Sigmoid colon (tissue), 7 donors: ENCODE data around the gene POLE2. TPM values are rescaled to one million over a fixed set of nuclear protein-coding genes. Genes with fewer than 3 reads are reported as not detected.
"Not testable (repeated sequence)": the region's sequence is repeated elsewhere in the genome, so short reads cannot be mapped to it uniquely, and the experiment has no call there.

Experiments
- DNase-seq: peaks from one replicate; pipeline ENCODE4 v3.0.0-alpha.2; 2019
- H3K27ac ChIP-seq, 4 donors: fragments of 200-600 bp; sonication (generic); one replicate each; pipeline ENCODE4 v1.5.1; 2016 to 2019; ENCODE audit warnings: mild to moderate bottlenecking in 1 of 4
- H3K27me3 ChIP-seq, 3 donors: fragments of 200-600 bp; sonication (generic); one replicate each; pipeline ENCODE4 v1.5.1; 2019; ENCODE audit warnings: mild to moderate bottlenecking in 1 of 3
- H3K36me3 ChIP-seq, 4 donors: fragments of 200-600 bp; sonication (generic); one replicate each; pipeline ENCODE4 v1.5.1; 2016 to 2019
- H3K4me1 ChIP-seq, 4 donors: fragments of 200-600 bp; sonication (generic); one replicate each; pipeline ENCODE4 v1.5.1; 2017 to 2019
- H3K4me3 ChIP-seq, 4 donors: fragments of 200-600 bp; sonication (generic); one replicate each; pipeline ENCODE4 v1.5.1; 2017 to 2019; ENCODE audit warnings: mild to moderate bottlenecking in 2 of 4, moderate library complexity in 1 of 4
- H3K9me3 ChIP-seq, 4 donors: fragments of 200-600 bp in 3 of 4; sonication (generic) in 3 of 4; one replicate each; pipeline versions ENCODE4 v1.5.1 to v1.6.1; 2013 to 2019
- EP300 ChIP-seq, 4 donors: sonication (generic); formaldehyde crosslinking; IDR thresholded peaks; one replicate each; pipeline ENCODE4 v1.6.1; 2017; ENCODE audit warnings: antibody characterized with exemption in 4 of 4
- POLR2A ChIP-seq, 2 donors: fragments of 450-650 bp; IDR thresholded peaks; one replicate each; pipeline ENCODE4 v1.6.1; 2016; ENCODE audit warnings: antibody characterized with exemption in 2 of 2, mild to moderate bottlenecking in 2 of 2, moderate library complexity in 2 of 2
- POLR2AphosphoS5 ChIP-seq, 4 donors: sonication (generic); formaldehyde crosslinking; IDR thresholded peaks; one replicate each; pipeline ENCODE4 v1.6.1; 2017; ENCODE audit warnings: antibody characterized with exemption in 4 of 4
- WGBS, 2 donors: extraction: QIAGEN DNeasy Blood & Tissue Kit; methylation state at CpG; one replicate each; pipeline ENCODE4 v1.1.7; 2013; 5-methylcytosine and 5-hydroxymethylcytosine counted together
- intact Hi-C: fragments of 100-400 bp; cut with DNase I; formaldehyde crosslinking; loops from one replicate; pipeline ENCODE4 v1.15.1; 2023
- polyA plus RNA-seq, 3 donors: library from polyadenylated mRNA; stranded (reverse); fragments of 200-250 nt; gene quantifications; one replicate each; pipeline ENCODE4 v1.2.3, GENCODE V29; 2013
- total RNA-seq, 4 donors: library from RNA; depleted of rRNA; stranded (reverse); fragments of >200 nt; gene quantifications; one replicate each; pipeline ENCODE4 v1.1.0, GENCODE V29; 2016
- TF ChIP-seq, protein P1 (sequence below), 4 experiments: fragments of 450-650 bp in 3 of 4; fragments of 200-600 bp in 1 of 4; IDR thresholded peaks; one replicate each; pipeline ENCODE4 v1.5.1; 2016 to 2019; ENCODE audit warnings: antibody characterized with exemption in 4 of 4, mild to moderate bottlenecking in 3 of 4, moderate library complexity in 2 of 4
- donor health status: healthy with polysubstance abuse.
- donor health status: Bipolar disorder and iron deficiency.
- donor health status: healthy.

POLE2 gene, protein sequence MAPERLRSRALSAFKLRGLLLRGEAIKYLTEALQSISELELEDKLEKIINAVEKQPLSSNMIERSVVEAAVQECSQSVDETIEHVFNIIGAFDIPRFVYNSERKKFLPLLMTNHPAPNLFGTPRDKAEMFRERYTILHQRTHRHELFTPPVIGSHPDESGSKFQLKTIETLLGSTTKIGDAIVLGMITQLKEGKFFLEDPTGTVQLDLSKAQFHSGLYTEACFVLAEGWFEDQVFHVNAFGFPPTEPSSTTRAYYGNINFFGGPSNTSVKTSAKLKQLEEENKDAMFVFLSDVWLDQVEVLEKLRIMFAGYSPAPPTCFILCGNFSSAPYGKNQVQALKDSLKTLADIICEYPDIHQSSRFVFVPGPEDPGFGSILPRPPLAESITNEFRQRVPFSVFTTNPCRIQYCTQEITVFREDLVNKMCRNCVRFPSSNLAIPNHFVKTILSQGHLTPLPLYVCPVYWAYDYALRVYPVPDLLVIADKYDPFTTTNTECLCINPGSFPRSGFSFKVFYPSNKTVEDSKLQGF
- total RNA-seq (1 to 10 TPM in 3 of 4 donors, not detected in 1; 1.4 to 3.8 (median 2.0) TPM), polyA plus RNA-seq (1 to 10 TPM; 2.4 to 6.9 (median 5.5) TPM)

DNA sequence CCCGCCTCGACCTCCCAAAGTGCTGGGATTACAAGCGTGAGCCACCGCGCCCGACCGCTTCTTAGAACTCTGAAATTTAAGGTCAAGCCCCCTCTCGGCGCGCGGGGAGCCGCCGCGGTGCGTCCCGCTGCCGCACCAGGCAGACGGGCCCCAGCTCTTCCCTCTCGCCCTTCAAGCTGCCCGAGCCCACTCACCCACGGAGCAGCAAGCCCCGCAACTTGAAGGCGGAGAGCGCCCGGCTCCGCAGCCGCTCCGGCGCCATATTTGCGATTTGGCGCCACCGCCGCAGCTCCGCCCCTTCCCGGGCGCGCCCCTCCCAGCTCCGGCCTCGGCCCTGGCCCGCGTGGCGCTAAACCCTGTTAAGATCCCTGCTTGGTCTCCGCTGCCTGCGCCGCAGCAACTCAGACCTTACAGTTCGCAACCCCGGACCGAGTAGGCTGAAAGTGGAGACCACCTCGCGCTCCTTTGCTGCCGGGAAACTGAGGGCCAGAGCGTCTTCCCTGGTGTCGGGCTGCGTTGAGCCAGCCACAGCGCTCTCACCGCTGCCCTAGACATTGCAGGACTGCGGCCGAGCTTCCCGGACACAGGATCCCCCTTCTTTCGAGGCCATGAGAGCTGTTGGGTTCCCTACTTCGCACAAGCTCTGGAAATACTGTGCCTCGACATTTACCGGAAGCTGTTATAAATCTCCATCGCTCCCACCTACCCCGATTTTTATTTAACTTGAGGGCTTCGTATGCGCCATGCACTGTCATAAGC, at the start of gene POLE2:
POLE2 (minus strand) TSS at position 273 of the 759 bp plus-strand sequence; CDS start at position 262, 11 bp downstream.
- TF ChIP-seq POLR2A (IDR thresholded peaks at IDR 0.05) (no peak), POLR2AphosphoS5 (IDR thresholded peaks at IDR 0.05) (peak in 3 of 4 donors; percentile 19 to 53 (median 52)), EP300 (IDR thresholded peaks at IDR 0.05) (no peak)
- TF ChIP-seq, protein P1, sequence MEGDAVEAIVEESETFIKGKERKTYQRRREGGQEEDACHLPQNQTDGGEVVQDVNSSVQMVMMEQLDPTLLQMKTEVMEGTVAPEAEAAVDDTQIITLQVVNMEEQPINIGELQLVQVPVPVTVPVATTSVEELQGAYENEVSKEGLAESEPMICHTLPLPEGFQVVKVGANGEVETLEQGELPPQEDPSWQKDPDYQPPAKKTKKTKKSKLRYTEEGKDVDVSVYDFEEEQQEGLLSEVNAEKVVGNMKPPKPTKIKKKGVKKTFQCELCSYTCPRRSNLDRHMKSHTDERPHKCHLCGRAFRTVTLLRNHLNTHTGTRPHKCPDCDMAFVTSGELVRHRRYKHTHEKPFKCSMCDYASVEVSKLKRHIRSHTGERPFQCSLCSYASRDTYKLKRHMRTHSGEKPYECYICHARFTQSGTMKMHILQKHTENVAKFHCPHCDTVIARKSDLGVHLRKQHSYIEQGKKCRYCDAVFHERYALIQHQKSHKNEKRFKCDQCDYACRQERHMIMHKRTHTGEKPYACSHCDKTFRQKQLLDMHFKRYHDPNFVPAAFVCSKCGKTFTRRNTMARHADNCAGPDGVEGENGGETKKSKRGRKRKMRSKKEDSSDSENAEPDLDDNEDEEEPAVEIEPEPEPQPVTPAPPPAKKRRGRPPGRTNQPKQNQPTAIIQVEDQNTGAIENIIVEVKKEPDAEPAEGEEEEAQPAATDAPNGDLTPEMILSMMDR (IDR thresholded peaks at IDR 0.05) = no peak
- H3K27ac ChIP-seq = peak within 1 kb of the TSS; percentile 76 to 84 (median 80)
- H3K9me3 ChIP-seq = no peaks in the 10 kb centered on the region
- peaks cover 0 to 14% (median 7%) of the 10 kb centered on the region in 4 donors for H3K4me1 ChIP-seq
- no peaks in the 10 kb centered on the region for H3K27me3 ChIP-seq
- peak within 1 kb of the TSS; percentile 56 to 74 (median 58) for H3K4me3 ChIP-seq
- DNase-seq = peak; percentile 81
- H3K36me3 ChIP-seq = no peaks in the 10 kb centered on the region
- WGBS, 2 donors = 6 to 12% methylated on average over 67 of the region's 67 CpGs
- intact Hi-C loops = no loop called here

DNA sequence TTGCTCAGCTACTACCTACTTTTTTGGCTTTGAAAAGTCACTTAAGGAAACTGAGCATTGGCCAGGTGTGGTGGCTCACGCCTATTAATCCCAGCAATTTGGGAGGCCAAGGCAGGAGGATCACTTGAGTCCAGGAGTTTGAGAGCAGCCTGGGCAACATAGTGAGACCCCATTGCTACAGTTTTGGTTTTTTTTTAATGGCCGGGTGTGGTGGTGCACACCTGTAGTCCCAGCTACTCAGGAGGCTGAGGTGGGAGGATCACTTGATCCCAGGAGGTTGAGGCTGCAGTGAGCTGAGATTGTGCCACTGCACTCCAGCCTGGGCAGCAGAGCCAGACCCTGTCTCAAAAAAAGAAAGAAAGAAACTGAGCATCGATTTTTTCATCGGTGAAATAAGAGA, 47.7 kb upstream of the POLE2 start:
- H3K4me3 ChIP-seq, intact Hi-C loops, H3K4me1 ChIP-seq, DNase-seq, H3K27me3 ChIP-seq, H3K9me3 ChIP-seq, H3K27ac ChIP-seq: not testable (repeated sequence)
- 87 to 98% methylated on average over 4 of the region's 4 CpGs for WGBS, 2 donors
- peaks cover 0 to 62% (median 10%) of the 10 kb centered on the region in 4 donors for H3K36me3 ChIP-seq

DNA sequence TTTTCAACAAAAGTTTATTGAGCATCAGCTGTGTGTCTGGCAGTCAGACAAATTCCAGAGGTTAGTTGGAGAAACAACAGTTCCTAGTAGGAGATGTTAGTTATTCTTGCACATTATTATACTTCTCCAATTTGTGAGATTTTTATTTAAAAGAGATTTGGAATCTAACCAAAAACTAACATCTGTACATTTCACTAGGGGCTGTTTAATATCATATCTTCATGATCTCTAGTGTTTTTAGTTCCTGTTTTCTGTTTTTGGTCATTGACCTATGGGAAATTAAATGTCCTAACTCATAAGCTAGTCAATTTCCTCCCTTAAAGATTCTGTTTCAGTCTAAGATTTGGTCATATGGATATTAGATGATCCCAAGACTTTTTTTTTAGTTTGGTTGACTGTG, 45.8 kb upstream of the POLE2 start:
- no peak for DNase-seq
- H3K36me3 ChIP-seq = peaks cover 0 to 59% (median 7%) of the 10 kb centered on the region in 4 donors
- no peaks in the 10 kb centered on the region for H3K4me1 ChIP-seq
- intact Hi-C loops = no loop called here
- no peak overlapping the region for H3K27ac ChIP-seq
- no peak overlapping the region for H3K4me3 ChIP-seq
- no peaks in the 10 kb centered on the region for H3K27me3 ChIP-seq
- TF ChIP-seq, protein P1 (IDR thresholded peaks at IDR 0.05) = no peak
- TF ChIP-seq POLR2AphosphoS5 (IDR thresholded peaks at IDR 0.05) (no peak), POLR2A (IDR thresholded peaks at IDR 0.05) (no peak), EP300 (IDR thresholded peaks at IDR 0.05) (no peak)
- H3K9me3 ChIP-seq = no peaks in the 10 kb centered on the region

DNA sequence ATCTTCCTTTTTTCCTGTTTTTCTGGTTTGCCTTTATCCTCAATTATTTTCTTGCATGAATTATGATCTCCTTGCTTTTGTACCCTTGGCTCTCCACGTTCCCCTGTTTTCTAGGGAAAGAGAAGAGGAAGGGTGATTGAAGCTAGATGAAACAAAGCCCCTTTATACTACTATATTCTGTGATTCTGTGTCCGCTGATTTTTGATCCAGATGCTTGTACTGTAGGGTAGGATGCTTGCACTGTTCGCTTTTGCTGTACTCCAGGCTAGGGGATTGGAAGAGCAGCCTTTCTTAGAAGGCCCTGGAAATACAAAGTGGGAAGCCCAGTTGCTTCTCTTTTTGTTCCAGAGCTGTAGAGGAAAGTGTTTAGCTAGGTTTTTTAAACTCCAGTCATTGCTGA, 44.9 kb upstream of the POLE2 start:
- Histone ChIP-seq H3K27me3 (no peaks in the 10 kb centered on the region), H3K4me1 (no peaks in the 10 kb centered on the region), H3K9me3 (no peaks in the 10 kb centered on the region), H3K36me3 (peaks cover 0 to 67% (median 9%) of the 10 kb centered on the region in 4 donors), H3K27ac (no peak overlapping the region), H3K4me3 (no peak overlapping the region)
- no peak for TF ChIP-seq POLR2A (IDR thresholded peaks at IDR 0.05)
- TF ChIP-seq POLR2AphosphoS5 (IDR thresholded peaks at IDR 0.05) = no peak
- TF ChIP-seq, protein P1 (IDR thresholded peaks at IDR 0.05) = no peak
- no peak for TF ChIP-seq EP300 (IDR thresholded peaks at IDR 0.05)
- DNase-seq = no peak
- intact Hi-C loops = no loop called here
- 90 to 92% methylated on average over 3 of the region's 3 CpGs for WGBS, 2 donors

DNA sequence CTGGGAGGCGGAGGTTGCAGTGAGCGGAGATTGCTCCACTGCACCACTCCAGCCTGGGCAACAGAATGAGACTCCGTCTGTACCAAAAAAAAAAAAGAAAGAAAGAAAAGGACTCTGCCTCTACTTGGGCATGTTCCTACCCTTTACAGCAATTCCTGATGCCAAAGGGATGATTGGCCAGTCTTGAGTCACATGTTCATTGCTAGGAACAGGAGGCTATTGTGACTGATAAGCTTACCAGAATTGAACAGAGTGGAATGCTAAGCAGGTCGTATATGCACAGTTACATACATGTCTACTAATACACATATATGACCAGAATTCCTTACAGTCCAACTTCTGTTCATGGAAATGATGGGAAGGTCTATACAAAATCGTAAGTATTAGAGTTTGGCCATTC, 39.2 kb upstream of the POLE2 start:
- Histone ChIP-seq H3K27ac (no peak overlapping the region), H3K4me3 (no peak overlapping the region), H3K27me3 (no peaks in the 10 kb centered on the region), H3K9me3 (no peaks in the 10 kb centered on the region), H3K4me1 (no peaks in the 10 kb centered on the region), H3K36me3 (peaks cover 0 to 74% (median 20%) of the 10 kb centered on the region in 4 donors)
- WGBS, 2 donors = 92 to 95% methylated on average over 5 of the region's 5 CpGs
- DNase-seq = no peak
- TF ChIP-seq POLR2A (IDR thresholded peaks at IDR 0.05) (no peak), EP300 (IDR thresholded peaks at IDR 0.05) (no peak), POLR2AphosphoS5 (IDR thresholded peaks at IDR 0.05) (no peak)
- TF ChIP-seq, protein P1 (IDR thresholded peaks at IDR 0.05) = no peak
- intact Hi-C loops = no loop called here

DNA sequence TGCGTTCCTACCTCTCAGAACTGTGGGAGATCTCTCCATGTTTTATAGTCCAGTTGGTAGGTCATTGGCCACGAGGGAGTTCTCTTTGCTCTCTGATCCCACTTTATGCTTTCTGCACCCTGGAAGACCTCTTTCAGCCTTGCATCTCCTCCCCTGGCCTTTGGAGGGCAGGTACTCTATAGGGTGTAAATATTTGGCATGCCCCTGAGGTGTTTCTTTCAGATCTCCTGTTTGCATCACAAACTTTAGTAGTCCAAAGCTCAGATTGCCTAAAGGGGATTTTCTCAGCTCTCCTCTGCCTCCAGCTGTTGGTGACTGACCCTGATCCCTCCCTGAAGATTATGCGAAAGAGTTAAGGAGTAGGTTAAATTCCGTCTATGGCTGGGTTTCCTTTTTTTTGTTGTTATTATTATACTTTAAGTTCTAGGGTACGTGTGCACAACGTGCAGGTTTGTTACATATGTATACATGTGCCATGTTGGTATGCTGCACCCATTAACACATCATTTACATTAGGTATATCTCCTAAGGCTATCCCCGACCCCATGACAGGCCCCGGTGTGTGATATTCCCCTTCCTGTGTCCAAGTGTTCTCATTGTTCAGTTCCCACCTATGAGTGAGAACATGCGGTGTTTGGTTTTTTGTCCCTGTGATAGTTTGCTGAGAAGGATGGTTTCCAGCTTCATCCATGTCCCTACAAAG, 33.9 kb upstream of the POLE2 start:
- H3K27me3 ChIP-seq, H3K9me3 ChIP-seq, H3K27ac ChIP-seq, H3K4me3 ChIP-seq, H3K4me1 ChIP-seq, DNase-seq, intact Hi-C loops: not testable (repeated sequence)
- 90 to 92% methylated on average over 9 of the region's 9 CpGs for WGBS, 2 donors
- peaks cover 0 to 63% (median 11%) of the 10 kb centered on the region in 4 donors for H3K36me3 ChIP-seq
